Stimulated activated CD4-positive, alpha-beta T cell treated with anti-CD3 and anti-CD28 coated beads, Interleukin-1b, Interleukin-23, amount 100 ng/mL, for 48 hours (primary cell): ENCODE data around the gene RNASE11.
"Not testable (repeated sequence)": the region's sequence is repeated elsewhere in the genome, so short reads cannot be mapped to it uniquely, and the experiment has no call there.

ENCODE experiments used
- DNase-seq: peaks from one replicate; pipeline ENCODE4 v3.0.0-alpha.2; 2020

RNASE11 gene

GRCh38 chr14:20578325-20578724 lies 9.5 kb downstream of the RNASE11 start:
- DNase-seq: no peak

- not testable (repeated sequence) for DNase-seq
These were observed 15.3 kb downstream of the RNASE11 start for GRCh38 chr14:20572382-20572990.

- DNase-seq: not testable (repeated sequence)
These were observed 17.1 kb downstream of the RNASE11 start for GRCh38 chr14:20570720-20571119.

- DNase-seq: not testable (repeated sequence)
These were observed 17.9 kb downstream of the RNASE11 start for GRCh38 chr14:20569865-20570264.

- DNase-seq: no peak
These were observed 18.7 kb downstream of the RNASE11 start for GRCh38 chr14:20569066-20569465.

GRCh38 chr14:20568393-20568792 lies 19.4 kb downstream of the RNASE11 start:
- no peak for DNase-seq

GRCh38 chr14:20567199-20567598 lies 20.6 kb downstream of the RNASE11 start:
- DNase-seq: not testable (repeated sequence)

- no peak for DNase-seq
These were observed 23.3 kb downstream of the RNASE11 start for GRCh38 chr14:20564501-20564997.

- DNase-seq: no peak
These were observed 23.8 kb downstream of the RNASE11 start for GRCh38 chr14:20563971-20564370.

GRCh38 chr14:20560961-20561360 lies 26.8 kb downstream of the RNASE11 start, which contains the start of gene RNASE9:
Gene RNASE9 (minus strand): TSS chr14:20561047.
- no peak for DNase-seq

- no peak for DNase-seq
These were observed 28.3 kb downstream of the RNASE11 start for GRCh38 chr14:20559461-20559904.

GRCh38 chr14:20557212-20557542 lies 30.6 kb downstream of the RNASE11 start:
- DNase-seq: no peak

GRCh38 chr14:20556500-20557211 lies 31.1 kb downstream of the RNASE11 start:
- DNase-seq: no peak

- DNase-seq: no peak
These were observed 32.0 kb downstream of the RNASE11 start for GRCh38 chr14:20555845-20556244.

GRCh38 chr14:20553024-20553423 lies 34.8 kb downstream of the RNASE11 start:
- DNase-seq: no peak

GRCh38 chr14:20551606-20552005 lies 36.2 kb downstream of the RNASE11 start:
- DNase-seq: no peak

- no peak for DNase-seq
These were observed 36.9 kb downstream of the RNASE11 start for GRCh38 chr14:20550926-20551325.

- no peak for DNase-seq
These were observed 39.2 kb downstream of the RNASE11 start for GRCh38 chr14:20548414-20549158.

- no peak for DNase-seq
These were observed 40.9 kb downstream of the RNASE11 start for GRCh38 chr14:20546877-20547276.

GRCh38 chr14:20539906-20540305 lies 47.9 kb downstream of the RNASE11 start:
- no peak for DNase-seq
